ENCODE results near the gene MRTFB.

Gene MRTFB

GRCh38 chr16:14285513-14286367, 214.6 kb downstream of the MRTFB start:
- DNase-seq (ENCODE audit: low spot score): peak; percentile 91

- no peak for DNase-seq (ENCODE audit: low spot score)
These were observed 215.5 kb downstream of the MRTFB start for GRCh38 chr16:14286368-14287230.

GRCh38 chr16:14289692-14290340, 218.7 kb downstream of the MRTFB start:
- peak; percentile 29 for DNase-seq (ENCODE audit: low spot score)

GRCh38 chr16:14291286-14291685, 220.2 kb downstream of the MRTFB start:
- DNase-seq (ENCODE audit: low spot score): no peak

GRCh38 chr16:14292051-14292825, 221.1 kb downstream of the MRTFB start:
- DNase-seq (ENCODE audit: low spot score): no peak

- DNase-seq (ENCODE audit: low spot score): no peak
These were observed 225.5 kb downstream of the MRTFB start for GRCh38 chr16:14296663-14297062.

- DNase-seq (ENCODE audit: low spot score): no peak
These were observed 227.4 kb downstream of the MRTFB start for GRCh38 chr16:14298374-14299122.

GRCh38 chr16:14300705-14301168, 229.6 kb downstream of the MRTFB start:
- peak; percentile 82 for DNase-seq (ENCODE audit: low spot score)

- DNase-seq (ENCODE audit: low spot score): peak; percentile 43
These were observed 230.3 kb downstream of the MRTFB start for GRCh38 chr16:14301169-14302030.

GRCh38 chr16:14302031-14302398, 230.9 kb downstream of the MRTFB start:
- peak; percentile 47 for DNase-seq (ENCODE audit: low spot score)

- no peak for DNase-seq (ENCODE audit: low spot score)
These were observed 231.5 kb downstream of the MRTFB start for GRCh38 chr16:14302399-14303181.

- no peak for DNase-seq (ENCODE audit: low spot score)
These were observed 232.1 kb downstream of the MRTFB start for GRCh38 chr16:14303182-14303618.

- no peak for DNase-seq (ENCODE audit: low spot score)
These were observed 232.7 kb downstream of the MRTFB start for GRCh38 chr16:14303639-14304394.

GRCh38 chr16:14304891-14305460, 233.9 kb downstream of the MRTFB start:
- DNase-seq (ENCODE audit: low spot score): no peak

GRCh38 chr16:14306485-14307058, 235.5 kb downstream of the MRTFB start:
- DNase-seq (ENCODE audit: low spot score): no peak

- DNase-seq (ENCODE audit: low spot score): no peak
These were observed 236.0 kb downstream of the MRTFB start for GRCh38 chr16:14307059-14307526.

All from SW480 (cell line).